Right lobe of liver (tissue), 4 donors: Measurements from ENCODE around the gene MYRIP.

Experiments
- POLR2A ChIP-seq: fragments of 450-650 bp; IDR thresholded peaks from one replicate; pipeline ENCODE4 v1.6.1; 2017; ENCODE audit warnings: antibody characterized with exemption, mild to moderate bottlenecking
- TF ChIP-seq, protein P1 (sequence below), 4 donors: fragments of 200-600 bp in 3 of 4; fragments of 450-650 bp in 1 of 4; IDR thresholded peaks; one replicate each; pipeline versions ENCODE4 v1.5.1 to v1.8.0; 2016 to 2022; ENCODE audit warnings: antibody characterized with exemption in 4 of 4, mild to moderate bottlenecking in 2 of 4
- donor health status: DM: no; HTN: no; CAD: no.
- donor health status: DM: no; HTN: no; CAD: no.
- donor health status: DM: no; HTN: yes; CAD: no.

- TF ChIP-seq, protein P1, sequence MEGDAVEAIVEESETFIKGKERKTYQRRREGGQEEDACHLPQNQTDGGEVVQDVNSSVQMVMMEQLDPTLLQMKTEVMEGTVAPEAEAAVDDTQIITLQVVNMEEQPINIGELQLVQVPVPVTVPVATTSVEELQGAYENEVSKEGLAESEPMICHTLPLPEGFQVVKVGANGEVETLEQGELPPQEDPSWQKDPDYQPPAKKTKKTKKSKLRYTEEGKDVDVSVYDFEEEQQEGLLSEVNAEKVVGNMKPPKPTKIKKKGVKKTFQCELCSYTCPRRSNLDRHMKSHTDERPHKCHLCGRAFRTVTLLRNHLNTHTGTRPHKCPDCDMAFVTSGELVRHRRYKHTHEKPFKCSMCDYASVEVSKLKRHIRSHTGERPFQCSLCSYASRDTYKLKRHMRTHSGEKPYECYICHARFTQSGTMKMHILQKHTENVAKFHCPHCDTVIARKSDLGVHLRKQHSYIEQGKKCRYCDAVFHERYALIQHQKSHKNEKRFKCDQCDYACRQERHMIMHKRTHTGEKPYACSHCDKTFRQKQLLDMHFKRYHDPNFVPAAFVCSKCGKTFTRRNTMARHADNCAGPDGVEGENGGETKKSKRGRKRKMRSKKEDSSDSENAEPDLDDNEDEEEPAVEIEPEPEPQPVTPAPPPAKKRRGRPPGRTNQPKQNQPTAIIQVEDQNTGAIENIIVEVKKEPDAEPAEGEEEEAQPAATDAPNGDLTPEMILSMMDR (IDR thresholded peaks at IDR 0.05): no peak
- TF ChIP-seq POLR2A: no peak
Measured at GRCh38 chr3:39971559-39972031, 162.2 kb downstream of the MYRIP start.
